Liver (tissue), 9 donors: ENCODE results near the gene VSX2. TPM values are rescaled to one million over a fixed set of nuclear protein-coding genes. Genes with fewer than 3 reads are reported as not detected.

Experiments used
- DNase-seq: peaks from one replicate; pipeline ENCODE4 v3.0.0-alpha.2; 2017; ENCODE audit warnings: low spot score
- H3K27ac ChIP-seq, 2 donors: one replicate each; pipeline ENCODE4 v1.7.0; 2013; ENCODE audit warnings: inconsistent platforms in 2 of 2, low read length in 2 of 2, control low read depth in 1 of 2, low read depth in 1 of 2, mild to moderate bottlenecking in 1 of 2
- H3K27me3 ChIP-seq, 4 donors: one replicate each; pipeline versions ENCODE4 v1.6.1 to v1.7.0; 2013; ENCODE audit warnings: low read length in 3 of 4, inconsistent platforms in 1 of 4, mild to moderate bottlenecking in 1 of 4, moderate library complexity in 1 of 4; ENCODE audit not compliant: control insufficient read depth in 4 of 4, insufficient read depth in 4 of 4
- H3K36me3 ChIP-seq, 4 donors: one replicate each; pipeline versions ENCODE4 v1.6.1 to v1.7.0; 2013; ENCODE audit warnings: low read length in 3 of 4, mild to moderate bottlenecking in 3 of 4, low read depth in 1 of 4, moderate library complexity in 1 of 4; ENCODE audit not compliant: control insufficient read depth in 4 of 4, insufficient read depth in 3 of 4
- H3K4me1 ChIP-seq, 4 donors: one replicate each; pipeline versions ENCODE4 v1.6.1 to v1.7.0; 2013; ENCODE audit warnings: low read length in 3 of 4, mild to moderate bottlenecking in 3 of 4, moderate library complexity in 1 of 4; ENCODE audit not compliant: control insufficient read depth in 4 of 4, insufficient read depth in 4 of 4
- H3K4me3 ChIP-seq, 3 donors: one replicate each; pipeline versions ENCODE4 v1.6.1 to v1.7.0; 2013; ENCODE audit warnings: low read length in 3 of 3, control low read depth in 1 of 3, low read depth in 1 of 3, mild to moderate bottlenecking in 1 of 3
- H3K9ac ChIP-seq, 2 donors: one replicate each; pipeline ENCODE4 v1.7.0; 2013; ENCODE audit warnings: low read length in 2 of 2, mild to moderate bottlenecking in 2 of 2, moderate library complexity in 2 of 2, control low read depth in 1 of 2, low read depth in 1 of 2
- H3K9me3 ChIP-seq, 4 donors: one replicate each; pipeline versions ENCODE4 v1.6.1 to v1.7.0; 2013; ENCODE audit warnings: low read length in 3 of 4; ENCODE audit not compliant: control insufficient read depth in 4 of 4
- ATF3 ChIP-seq: IDR thresholded peaks from 2 replicates; pipeline ENCODE4 v1.6.1; 2016; ENCODE audit warnings: antibody characterized with exemption
- CTCF ChIP-seq: fragments of 150-350 bp; IDR thresholded peaks from 2 replicates; pipeline ENCODE4 v1.5.1; 2017; ENCODE audit warnings: improper control_type of control experiment, low read depth, low read length; ENCODE audit not compliant: missing input control
- EGR1 ChIP-seq, 2 donors: IDR thresholded peaks; 2 replicates each; pipeline ENCODE4 v1.6.1; 2016 to 2018; ENCODE audit warnings: antibody characterized with exemption in 2 of 2, low read depth in 2 of 2
- FOXA1 ChIP-seq: IDR thresholded peaks from 2 replicates; pipeline ENCODE4 v1.6.1; 2016; ENCODE audit warnings: antibody characterized with exemption
- FOXA2 ChIP-seq: IDR thresholded peaks from 2 replicates; pipeline ENCODE4 v1.6.1; 2016; ENCODE audit warnings: antibody characterized with exemption
- GABPA ChIP-seq, 2 donors: IDR thresholded peaks in 1 of 2; conservative IDR thresholded peaks in 1 of 2; 2 replicates each; pipeline ENCODE4 v1.6.1; 2016; ENCODE audit warnings: antibody characterized with exemption in 2 of 2, mild to moderate bottlenecking in 1 of 2, moderate library complexity in 1 of 2
- HNF4G ChIP-seq: IDR thresholded peaks from 2 replicates; pipeline ENCODE4 v1.6.1; 2016; ENCODE audit warnings: antibody characterized with exemption
- JUND ChIP-seq, 2 donors: IDR thresholded peaks; 2 replicates each; pipeline ENCODE4 v1.6.1; 2016; ENCODE audit warnings: antibody characterized with exemption in 2 of 2
- MAX ChIP-seq: IDR thresholded peaks from 2 replicates; pipeline ENCODE4 v1.6.1; 2016; ENCODE audit warnings: antibody characterized with exemption
- NR2F2 ChIP-seq: IDR thresholded peaks from 2 replicates; pipeline ENCODE4 v1.6.1; 2016; ENCODE audit warnings: antibody characterized with exemption
- RAD21 ChIP-seq, 2 donors: IDR thresholded peaks; 2 replicates each; pipeline ENCODE4 v1.6.1; 2016; ENCODE audit warnings: antibody characterized with exemption in 2 of 2, mild to moderate bottlenecking in 2 of 2
- REST ChIP-seq: IDR thresholded peaks from 2 replicates; pipeline ENCODE4 v1.6.1; 2016; ENCODE audit warnings: antibody characterized with exemption, mild to moderate bottlenecking
- RXRA ChIP-seq, 2 donors: IDR thresholded peaks; 2 replicates each; pipeline ENCODE4 v1.6.1; 2017 to 2018; ENCODE audit warnings: antibody characterized with exemption in 2 of 2, mild to moderate bottlenecking in 1 of 2
- SP1 ChIP-seq: IDR thresholded peaks from 2 replicates; pipeline ENCODE4 v1.6.1; 2018; ENCODE audit warnings: antibody characterized with exemption, mild to moderate bottlenecking
- TAF1 ChIP-seq: conservative IDR thresholded peaks from 2 replicates; pipeline ENCODE4 v1.6.1; 2016; ENCODE audit warnings: antibody characterized with exemption, mild to moderate bottlenecking
- YY1 ChIP-seq: IDR thresholded peaks from 2 replicates; pipeline ENCODE4 v1.6.1; 2016; ENCODE audit warnings: antibody characterized with exemption, mild to moderate bottlenecking
- ZBTB33 ChIP-seq: IDR thresholded peaks from 2 replicates; pipeline ENCODE4 v1.6.1; 2016; ENCODE audit warnings: antibody characterized with exemption
- WGBS: extraction: QIAGEN DNeasy Blood & Tissue Kit; methylation state at CpG from one replicate; pipeline ENCODE4 v1.1.7; 2013; 5-methylcytosine and 5-hydroxymethylcytosine counted together
- polyA plus RNA-seq, 2 donors: library from polyadenylated mRNA; stranded (reverse) in 1 of 2; unstranded in 1 of 2; fragments of 200-250 nt in 1 of 2; fragments of >200 nt in 1 of 2; fragmentation: Nextera tagmentation in 1 of 2; extraction: Ambion mirVana in 1 of 2; gene quantifications; one replicate each; pipeline versions ENCODE4 v1.2.1 to v1.2.3, GENCODE V29; 2013 to 2015
- total RNA-seq, 2 donors: library from RNA; depleted of rRNA; stranded (reverse); fragments of >200 nt; gene quantifications; one replicate each; pipeline ENCODE4 v1.2.3, GENCODE V29; 2014
- donor health status: healthy.
- donor health status: healthy.
- donor health status: healthy.
- donor health status: healthy.
- donor health status: healthy.

Gene VSX2
- total and polyA plus RNA-seq, 4 donors = not detected

GRCh38 chr14:74289801-74290200 lies 50.6 kb downstream of the VSX2 start:
- Histone ChIP-seq H3K36me3 (peaks cover 16 to 81% (median 52%) of the 10 kb centered on the region in 4 donors), H3K9me3 (no peaks in the 10 kb centered on the region), H3K27ac (no peak overlapping the region), H3K9ac (no peak overlapping the region), H3K4me1 (no peaks in the 10 kb centered on the region), H3K27me3 (no peaks in the 10 kb centered on the region), H3K4me3 (no peak overlapping the region)
- DNase-seq = no peak
- WGBS = 88% methylated on average over 5 of the region's 5 CpGs
- TF ChIP-seq HNF4G (no peak), MAX (no peak), NR2F2 (no peak), TAF1 (no peak), JUND (IDR thresholded peaks at IDR 0.05) (no peak), RAD21 (IDR thresholded peaks at IDR 0.05) (no peak), FOXA1 (no peak), RXRA (IDR thresholded peaks at IDR 0.05) (no peak), EGR1 (IDR thresholded peaks at IDR 0.05; ENCODE audit: low read depth in 2 of 2) (no peak)

- H3K27me3 ChIP-seq = no peaks in the 10 kb centered on the region
- H3K4me3 ChIP-seq = no peak overlapping the region
- WGBS = 82% methylated on average over 7 of the region's 7 CpGs
- DNase-seq = no peak
- H3K9me3 ChIP-seq = no peaks in the 10 kb centered on the region
- no peak overlapping the region for H3K27ac ChIP-seq
- no peaks in the 10 kb centered on the region for H3K4me1 ChIP-seq
- H3K9ac ChIP-seq = no peak overlapping the region
- H3K36me3 ChIP-seq = peaks cover 16 to 83% (median 52%) of the 10 kb centered on the region in 4 donors
- TF ChIP-seq ZBTB33 = no peak
- no peak for TF ChIP-seq REST
- no peak for TF ChIP-seq SP1
- TF ChIP-seq FOXA2 = no peak
- no peak for TF ChIP-seq GABPA (IDR thresholded peaks at IDR 0.05 in 1 of 2, conservative IDR thresholded peaks at IDR 0.05 in 1 of 2)
- TF ChIP-seq JUND (IDR thresholded peaks at IDR 0.05) = no peak
- no peak for TF ChIP-seq RAD21 (IDR thresholded peaks at IDR 0.05)
- no peak for TF ChIP-seq HNF4G
- TF ChIP-seq TAF1 = no peak
- no peak for TF ChIP-seq EGR1 (IDR thresholded peaks at IDR 0.05; ENCODE audit: low read depth in 2 of 2)
- no peak for TF ChIP-seq FOXA1
- no peak for TF ChIP-seq CTCF
- no peak for TF ChIP-seq RXRA (IDR thresholded peaks at IDR 0.05)
- no peak for TF ChIP-seq ATF3
- no peak for TF ChIP-seq MAX
- TF ChIP-seq YY1 = no peak
- no peak for TF ChIP-seq NR2F2
Observed at GRCh38 chr14:74290415-74290814, 51.2 kb downstream of the VSX2 start.
